K562 treated with DMSO at 1 percent for 4 hours (cell line): Measurements from ENCODE around the gene CHST4. TPM values are rescaled to one million over a fixed set of nuclear protein-coding genes. Genes with fewer than 3 reads are reported as not detected.

Source experiments
- total RNA-seq: library from RNA; unstranded; fragments of 300-600 nt; gene quantifications from 2 replicates; pipeline ENCODE4 v1.2.3, GENCODE V29; 2022; ENCODE audit not compliant: insufficient read depth

Gene CHST4
- total RNA-seq, result not detected in 2 replicates

DNA sequence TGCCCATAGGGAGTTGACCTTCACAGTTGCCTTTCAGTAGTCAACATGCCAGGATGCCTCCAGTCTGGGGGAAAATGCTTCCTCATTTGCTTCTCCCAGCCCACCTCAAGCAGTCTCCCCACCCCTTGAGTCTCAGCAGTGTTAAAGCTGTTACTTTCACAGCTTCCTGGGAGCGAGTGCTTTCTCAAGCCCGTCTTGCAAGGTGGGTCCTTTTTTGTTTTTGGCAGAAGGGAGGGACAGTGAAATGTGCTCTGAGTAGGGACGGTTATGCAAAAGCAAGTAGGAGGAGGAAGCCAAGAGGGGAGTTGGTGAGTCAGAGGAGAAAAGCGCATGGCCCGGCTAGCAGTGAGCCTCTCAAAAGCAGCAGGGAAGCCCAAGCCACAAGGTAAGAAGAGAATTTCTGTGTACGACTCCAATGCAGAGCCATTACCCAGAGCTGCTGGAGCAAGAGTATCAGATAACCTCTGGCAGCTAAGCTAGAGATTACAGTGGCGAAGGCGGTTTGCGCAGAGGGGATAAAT lies at the start of gene CHST4:
Gene CHST4, plus strand, starts transcription at position 316 of the 521 bp plus-strand sequence. CDS start 10,252 bp downstream, outside the sequence.

DNA sequence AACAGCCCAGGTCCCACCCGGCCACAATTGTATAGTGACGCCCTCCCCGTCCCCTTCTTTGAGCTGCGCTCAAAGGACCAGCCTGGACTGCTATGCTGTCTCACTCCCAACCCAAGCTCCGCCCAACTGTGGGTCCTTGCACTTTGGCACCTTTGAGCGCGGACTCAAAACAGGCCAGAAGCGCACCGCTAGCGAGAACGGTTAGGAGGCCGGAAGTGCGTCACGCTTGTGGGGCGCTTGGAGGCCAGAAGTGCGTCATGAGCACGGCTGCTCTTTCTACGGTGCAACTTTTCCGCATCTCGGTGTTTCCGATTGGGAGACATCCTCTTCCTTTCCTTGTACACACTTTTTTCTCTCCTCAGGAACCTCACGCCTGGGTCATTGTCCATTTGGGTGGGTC lies 37.1 kb upstream of the CHST4 start, which contains the start of gene ZNF19:
Gene ZNF19, minus strand, starts transcription at position 203 of the 400 bp plus-strand sequence. CDS start 7,210 bp downstream, outside the sequence.

DNA sequence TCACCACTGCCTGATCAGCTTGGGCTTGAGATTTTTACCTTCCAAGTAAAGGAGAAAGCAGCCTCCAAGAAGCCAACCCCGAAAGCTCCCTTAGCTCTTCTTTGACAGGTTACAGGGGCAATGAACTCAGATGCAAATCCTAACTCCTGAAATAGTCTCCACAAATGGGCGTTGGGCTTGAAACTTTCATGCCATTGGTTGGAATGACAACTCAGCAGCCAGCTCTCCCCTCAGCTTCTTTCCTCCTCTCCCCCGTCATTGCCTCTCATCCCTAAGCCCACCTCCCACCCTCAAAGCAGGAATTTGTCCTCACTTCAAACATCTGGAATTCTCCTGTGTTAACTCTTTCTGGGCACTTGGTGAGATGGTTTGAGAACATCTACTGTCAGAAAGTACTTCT lies 50.7 kb downstream of the CHST4 start, which contains the start of gene TAT:
Gene TAT, minus strand, starts transcription at position 122 of the 400 bp plus-strand sequence. CDS start 677 bp downstream, outside the sequence.

Other genes with a start within 250 kb of the CHST4 start
- 15.8 and 17.7 TPM in 2 replicates for gene CMTR2, start 237.0 kb upstream of the CHST4 start, total RNA-seq
- gene CALB2, start 167.7 kb upstream of the CHST4 start, total RNA-seq, result not detected in 2 replicates
- not detected in 2 replicates for gene TLE7, start 84.4 kb upstream of the CHST4 start, total RNA-seq
- 6.5 and 8.7 TPM in 2 replicates for gene ZNF23, start 64.2 kb upstream of the CHST4 start, total RNA-seq
- 0.58 TPM in 1 of 2 replicates, not detected in the other for gene ZNF19, start 37.1 kb upstream of the CHST4 start, total RNA-seq
- gene TAT, start 50.7 kb downstream of the CHST4 start, total RNA-seq, result not detected in 2 replicates
- not detected in 2 replicates for gene MARVELD3, start 99.8 kb downstream of the CHST4 start, total RNA-seq
- 1.8 and 2.5 TPM in 2 replicates for gene PHLPP2, start 198.3 kb downstream of the CHST4 start, total RNA-seq